ENCODE measurements around the gene NFIA.
"Not testable (repeated sequence)": the region's sequence is repeated elsewhere in the genome, so short reads cannot be mapped to it uniquely, and the experiment has no call there.

DNA sequence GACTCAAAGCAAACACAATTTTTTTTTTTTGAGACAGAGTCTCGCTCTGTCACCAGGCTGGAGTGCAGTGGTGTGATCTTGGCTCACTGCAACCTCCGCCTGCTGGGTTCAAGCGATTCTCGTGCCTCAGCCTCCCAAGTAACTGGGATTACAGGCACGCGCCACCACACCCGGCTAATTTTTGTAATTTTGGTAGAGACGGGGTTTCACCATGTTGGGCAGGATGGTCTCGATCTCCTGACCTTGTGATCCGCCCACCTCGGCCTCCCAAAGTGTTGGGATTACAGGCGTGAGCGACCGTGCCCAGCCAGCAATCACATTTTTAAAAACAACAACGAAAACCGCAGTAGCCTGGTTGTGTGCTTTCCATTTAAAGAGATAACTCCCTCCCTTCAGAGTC, 6.5 kb upstream of the NFIA start:
- TF ChIP-seq POLR2AphosphoS5, CTCF, EP300 (IDR thresholded peaks at IDR 0.05): not testable (repeated sequence)

All from esophagus muscularis mucosa (tissue), 4 donors.